ENCODE data around the gene SLC25A12. TPM values are rescaled to one million over a fixed set of nuclear protein-coding genes. Genes with fewer than 3 reads are reported as not detected.

Gene SLC25A12
- total RNA-seq, 4 donors from 2014 or later: 12.0 to 31.1 (median 22.1) TPM

GRCh38 chr2:171874963-171875362, 19.1 kb downstream of the SLC25A12 start:
- Histone ChIP-seq H3K27ac (peak overlapping the region in 1 of 4 donors; percentile 69), H3K4me3 (no peak overlapping the region), H3K4me1 (peaks cover 0 to 44% (median 14%) of the 10 kb centered on the region in 3 donors), H3K27me3 (no peaks in the 10 kb centered on the region), H3K9me3 (no peaks in the 10 kb centered on the region), H3K36me3 (peaks cover 0 to 18% (median 0%) of the 10 kb centered on the region in 3 donors)
- no peak for DNase-seq
- intact Hi-C loops (cut with DNase I): no loop called here
- WGBS, 2 donors: 89 to 91% methylated on average over 12 of the region's 12 CpGs
- no peak for TF ChIP-seq POLR2A (IDR thresholded peaks at IDR 0.05)
- TF ChIP-seq, protein P1, sequence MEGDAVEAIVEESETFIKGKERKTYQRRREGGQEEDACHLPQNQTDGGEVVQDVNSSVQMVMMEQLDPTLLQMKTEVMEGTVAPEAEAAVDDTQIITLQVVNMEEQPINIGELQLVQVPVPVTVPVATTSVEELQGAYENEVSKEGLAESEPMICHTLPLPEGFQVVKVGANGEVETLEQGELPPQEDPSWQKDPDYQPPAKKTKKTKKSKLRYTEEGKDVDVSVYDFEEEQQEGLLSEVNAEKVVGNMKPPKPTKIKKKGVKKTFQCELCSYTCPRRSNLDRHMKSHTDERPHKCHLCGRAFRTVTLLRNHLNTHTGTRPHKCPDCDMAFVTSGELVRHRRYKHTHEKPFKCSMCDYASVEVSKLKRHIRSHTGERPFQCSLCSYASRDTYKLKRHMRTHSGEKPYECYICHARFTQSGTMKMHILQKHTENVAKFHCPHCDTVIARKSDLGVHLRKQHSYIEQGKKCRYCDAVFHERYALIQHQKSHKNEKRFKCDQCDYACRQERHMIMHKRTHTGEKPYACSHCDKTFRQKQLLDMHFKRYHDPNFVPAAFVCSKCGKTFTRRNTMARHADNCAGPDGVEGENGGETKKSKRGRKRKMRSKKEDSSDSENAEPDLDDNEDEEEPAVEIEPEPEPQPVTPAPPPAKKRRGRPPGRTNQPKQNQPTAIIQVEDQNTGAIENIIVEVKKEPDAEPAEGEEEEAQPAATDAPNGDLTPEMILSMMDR (IDR thresholded peaks at IDR 0.05): no peak

- no peak for DNase-seq
- no peak for TF ChIP-seq POLR2A (IDR thresholded peaks at IDR 0.05)
- TF ChIP-seq, protein P1 (IDR thresholded peaks at IDR 0.05): no peak
- Histone ChIP-seq H3K27me3 (no peaks in the 10 kb centered on the region), H3K4me1 (peaks cover 0 to 40% (median 13%) of the 10 kb centered on the region in 3 donors), H3K27ac (no peak overlapping the region), H3K4me3 (no peak overlapping the region), H3K9me3 (no peaks in the 10 kb centered on the region), H3K36me3 (peaks cover 0 to 18% (median 0%) of the 10 kb centered on the region in 3 donors)
- intact Hi-C loops (cut with DNase I): no loop called here
- 90 to 94% methylated on average over 1 of the region's 1 CpG for WGBS, 2 donors
These were observed 19.5 kb downstream of the SLC25A12 start for GRCh38 chr2:171874517-171874916.

GRCh38 chr2:171864357-171864985, 29.6 kb downstream of the SLC25A12 start:
- no peak overlapping the region for H3K4me3 ChIP-seq
- no peaks in the 10 kb centered on the region for H3K27me3 ChIP-seq
- WGBS, 2 donors: 36 to 64% methylated on average over 5 of the region's 5 CpGs
- TF ChIP-seq, protein P1 (IDR thresholded peaks at IDR 0.05): no peak
- no peak for TF ChIP-seq POLR2A (IDR thresholded peaks at IDR 0.05)
- peaks cover 0 to 29% (median 0%) of the 10 kb centered on the region in 3 donors for H3K36me3 ChIP-seq
- no peak overlapping the region for H3K27ac ChIP-seq
- no peak for DNase-seq
- H3K4me1 ChIP-seq: peaks cover 0 to 7% (median 0%) of the 10 kb centered on the region in 3 donors
- H3K9me3 ChIP-seq: no peaks in the 10 kb centered on the region
- intact Hi-C loops (cut with DNase I): no loop called here

DNA sequence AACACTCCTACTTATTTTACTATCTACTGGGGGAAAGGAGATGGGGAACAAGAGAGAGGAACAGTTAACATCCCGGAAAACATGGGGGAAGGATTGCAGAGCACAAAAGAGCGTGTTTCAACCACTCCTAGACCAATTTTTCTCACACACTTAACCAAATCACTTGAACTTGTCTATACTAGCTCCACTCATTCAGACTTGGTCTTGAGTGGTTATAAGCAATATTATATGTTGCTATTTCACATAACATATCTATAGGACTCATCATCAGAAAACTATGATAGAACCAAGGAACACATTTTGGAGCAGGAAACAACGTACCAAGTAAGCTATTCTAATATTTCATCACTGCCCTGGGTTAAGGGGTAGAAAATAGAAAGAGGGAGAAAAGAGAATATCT, 31.5 kb downstream of the SLC25A12 start:
- WGBS, 2 donors: 56 to 64% methylated on average over 3 of the region's 3 CpGs
- peaks cover 0 to 7% (median 0%) of the 10 kb centered on the region in 3 donors for H3K4me1 ChIP-seq
- DNase-seq: no peak
- no peak overlapping the region for H3K4me3 ChIP-seq
- no peaks in the 10 kb centered on the region for H3K27me3 ChIP-seq
- H3K36me3 ChIP-seq: peaks cover 0 to 18% (median 0%) of the 10 kb centered on the region in 3 donors
- no peak overlapping the region for H3K27ac ChIP-seq
- intact Hi-C loops (cut with DNase I): no loop called here
- no peaks in the 10 kb centered on the region for H3K9me3 ChIP-seq
- no peak for TF ChIP-seq POLR2A (IDR thresholded peaks at IDR 0.05)

DNA sequence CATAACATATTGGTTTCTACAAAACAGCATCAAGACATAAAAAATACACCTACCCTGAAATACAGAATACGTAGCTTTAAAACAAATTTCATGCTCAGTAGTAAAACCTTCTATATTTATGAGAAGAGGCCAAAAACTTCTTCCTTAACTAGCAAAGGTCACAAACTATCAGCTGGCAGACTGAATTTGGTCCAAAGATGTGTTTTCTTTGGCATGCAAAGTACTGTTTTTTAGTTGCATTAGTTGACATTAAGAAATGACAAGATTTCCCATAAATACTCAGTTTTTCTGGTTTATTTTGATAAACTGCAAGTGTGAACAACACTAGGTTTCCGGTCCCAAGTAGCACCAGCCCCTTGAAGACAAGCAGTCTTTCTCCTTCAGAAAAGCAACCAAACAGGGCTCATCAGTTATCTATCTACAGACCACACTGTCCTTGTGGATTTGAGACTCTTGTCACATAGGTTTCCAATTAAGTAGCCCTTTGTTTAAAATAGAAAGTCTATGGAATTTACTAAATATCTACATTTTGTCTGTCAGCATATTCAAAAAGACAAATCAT, 35.6 kb downstream of the SLC25A12 start:
- H3K4me3 ChIP-seq: no peak overlapping the region
- intact Hi-C loops (cut with DNase I): no loop called here
- no peaks in the 10 kb centered on the region for H3K9me3 ChIP-seq
- TF ChIP-seq, protein P1 (IDR thresholded peaks at IDR 0.05): no peak
- TF ChIP-seq POLR2A (IDR thresholded peaks at IDR 0.05): no peak
- DNase-seq: no peak
- H3K27me3 ChIP-seq: no peaks in the 10 kb centered on the region
- peaks cover 0 to 33% (median 0%) of the 10 kb centered on the region in 3 donors for H3K36me3 ChIP-seq
- 83 to 86% methylated on average over 2 of the region's 2 CpGs for WGBS, 2 donors
- H3K27ac ChIP-seq: no peak overlapping the region
- H3K4me1 ChIP-seq: no peaks in the 10 kb centered on the region
